GM23338 (cell line): ENCODE results near the gene USP3.

Source experiments
- CREB1 ChIP-seq: fragments of 250-450 bp; sonication (Bioruptor Pico); IDR thresholded peaks from 2 replicates; pipeline ENCODE4 v1.5.0; 2020; ENCODE audit warnings: low read depth, mild to moderate bottlenecking, moderate library complexity
- CTCF ChIP-seq, 2 experiments: fragments of 200-600 bp in 1 of 2; sonication (generic) in 1 of 2; conservative IDR thresholded peaks; 2 replicates each; pipeline versions ENCODE4 v1.5.1 to v1.6.1; 2016 to 2017; ENCODE audit warnings: antibody characterized with exemption in 2 of 2, low read depth in 2 of 2, mild to moderate bottlenecking in 2 of 2, moderate library complexity in 1 of 2
- EZH2 ChIP-seq: fragments of 200-600 bp; sonication (generic); IDR thresholded peaks from one replicate; pipeline ENCODE4 v1.8.0; 2017; ENCODE audit warnings: antibody characterized with exemption, mild to moderate bottlenecking, low read depth; ENCODE audit not compliant: unreplicated experiment
- EZH2phosphoT487 ChIP-seq: fragments of 200-600 bp; sonication (generic); IDR thresholded peaks from one replicate; pipeline ENCODE4 v1.8.1; 2018; ENCODE audit warnings: antibody characterized with exemption; ENCODE audit not compliant: unreplicated experiment
- JUNB ChIP-seq: IDR thresholded peaks from one replicate; pipeline ENCODE4 v1.6.1; 2016; ENCODE audit warnings: antibody characterized with exemption; ENCODE audit not compliant: unreplicated experiment
- POLR2AphosphoS5 ChIP-seq: IDR thresholded peaks from 2 replicates; pipeline ENCODE4 v1.6.1; 2016; ENCODE audit warnings: antibody characterized with exemption, low read depth
- TF ChIP-seq, protein P1 (sequence below): IDR thresholded peaks from one replicate; pipeline ENCODE4 v1.6.1; 2018; ENCODE audit warnings: antibody characterized with exemption; ENCODE audit not compliant: unreplicated experiment
- TF ChIP-seq, protein P2 (sequence below): IDR thresholded peaks from 2 replicates; pipeline ENCODE4 v1.6.1; 2016; ENCODE audit warnings: antibody characterized with exemption

- TF ChIP-seq, protein P1, sequence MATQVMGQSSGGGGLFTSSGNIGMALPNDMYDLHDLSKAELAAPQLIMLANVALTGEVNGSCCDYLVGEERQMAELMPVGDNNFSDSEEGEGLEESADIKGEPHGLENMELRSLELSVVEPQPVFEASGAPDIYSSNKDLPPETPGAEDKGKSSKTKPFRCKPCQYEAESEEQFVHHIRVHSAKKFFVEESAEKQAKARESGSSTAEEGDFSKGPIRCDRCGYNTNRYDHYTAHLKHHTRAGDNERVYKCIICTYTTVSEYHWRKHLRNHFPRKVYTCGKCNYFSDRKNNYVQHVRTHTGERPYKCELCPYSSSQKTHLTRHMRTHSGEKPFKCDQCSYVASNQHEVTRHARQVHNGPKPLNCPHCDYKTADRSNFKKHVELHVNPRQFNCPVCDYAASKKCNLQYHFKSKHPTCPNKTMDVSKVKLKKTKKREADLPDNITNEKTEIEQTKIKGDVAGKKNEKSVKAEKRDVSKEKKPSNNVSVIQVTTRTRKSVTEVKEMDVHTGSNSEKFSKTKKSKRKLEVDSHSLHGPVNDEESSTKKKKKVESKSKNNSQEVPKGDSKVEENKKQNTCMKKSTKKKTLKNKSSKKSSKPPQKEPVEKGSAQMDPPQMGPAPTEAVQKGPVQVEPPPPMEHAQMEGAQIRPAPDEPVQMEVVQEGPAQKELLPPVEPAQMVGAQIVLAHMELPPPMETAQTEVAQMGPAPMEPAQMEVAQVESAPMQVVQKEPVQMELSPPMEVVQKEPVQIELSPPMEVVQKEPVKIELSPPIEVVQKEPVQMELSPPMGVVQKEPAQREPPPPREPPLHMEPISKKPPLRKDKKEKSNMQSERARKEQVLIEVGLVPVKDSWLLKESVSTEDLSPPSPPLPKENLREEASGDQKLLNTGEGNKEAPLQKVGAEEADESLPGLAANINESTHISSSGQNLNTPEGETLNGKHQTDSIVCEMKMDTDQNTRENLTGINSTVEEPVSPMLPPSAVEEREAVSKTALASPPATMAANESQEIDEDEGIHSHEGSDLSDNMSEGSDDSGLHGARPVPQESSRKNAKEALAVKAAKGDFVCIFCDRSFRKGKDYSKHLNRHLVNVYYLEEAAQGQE, result no peak
- TF ChIP-seq CTCF (conservative IDR thresholded peaks at IDR 0.05; ENCODE audit: low read depth in 2 of 2) (no peak), JUNB (no peak), EZH2phosphoT487 (no peak), EZH2 (no peak), POLR2AphosphoS5 (no peak), CREB1 (no peak)
- TF ChIP-seq, protein P2, sequence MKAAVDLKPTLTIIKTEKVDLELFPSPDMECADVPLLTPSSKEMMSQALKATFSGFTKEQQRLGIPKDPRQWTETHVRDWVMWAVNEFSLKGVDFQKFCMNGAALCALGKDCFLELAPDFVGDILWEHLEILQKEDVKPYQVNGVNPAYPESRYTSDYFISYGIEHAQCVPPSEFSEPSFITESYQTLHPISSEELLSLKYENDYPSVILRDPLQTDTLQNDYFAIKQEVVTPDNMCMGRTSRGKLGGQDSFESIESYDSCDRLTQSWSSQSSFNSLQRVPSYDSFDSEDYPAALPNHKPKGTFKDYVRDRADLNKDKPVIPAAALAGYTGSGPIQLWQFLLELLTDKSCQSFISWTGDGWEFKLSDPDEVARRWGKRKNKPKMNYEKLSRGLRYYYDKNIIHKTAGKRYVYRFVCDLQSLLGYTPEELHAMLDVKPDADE, result no peak
Measured at GRCh38 chr15:63497642-63498467, 6.5 kb upstream of the USP3 start.
